Activated CD4-positive, CD25-positive, alpha-beta regulatory T cell treated with anti-CD3 and anti-CD28 coated beads, Interleukin-2, amount 50 U/mL, for 72 hours (primary cell): Measurements from ENCODE around the gene ANXA8.

ENCODE experiments used
- DNase-seq: peaks from one replicate; pipeline ENCODE4 v3.0.0; 2021

The ANXA8 gene

DNA sequence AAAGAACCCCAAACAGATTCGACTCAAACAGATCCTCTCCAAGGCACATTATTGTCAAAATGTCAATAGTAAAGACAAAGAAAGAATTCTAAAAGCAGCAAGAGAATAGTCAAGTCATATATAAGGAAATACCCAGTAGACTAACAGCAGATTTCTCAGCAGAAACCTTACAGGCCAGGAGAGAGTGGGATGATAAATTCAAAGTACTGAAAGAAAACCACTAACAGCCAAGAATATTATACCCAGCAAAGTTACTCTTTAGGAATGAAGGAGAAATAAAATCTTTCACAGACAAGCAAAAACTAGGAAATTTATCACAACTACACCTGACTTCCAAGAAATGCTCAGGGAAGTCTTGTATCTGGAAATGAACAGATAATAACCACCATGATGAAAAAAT is 38.2 kb downstream of the ANXA8 start:
- no peak for DNase-seq

- DNase-seq = no peak
These were observed 39.9 kb downstream of the ANXA8 start for GRCh38 chr10:47444047-47444446.

DNA sequence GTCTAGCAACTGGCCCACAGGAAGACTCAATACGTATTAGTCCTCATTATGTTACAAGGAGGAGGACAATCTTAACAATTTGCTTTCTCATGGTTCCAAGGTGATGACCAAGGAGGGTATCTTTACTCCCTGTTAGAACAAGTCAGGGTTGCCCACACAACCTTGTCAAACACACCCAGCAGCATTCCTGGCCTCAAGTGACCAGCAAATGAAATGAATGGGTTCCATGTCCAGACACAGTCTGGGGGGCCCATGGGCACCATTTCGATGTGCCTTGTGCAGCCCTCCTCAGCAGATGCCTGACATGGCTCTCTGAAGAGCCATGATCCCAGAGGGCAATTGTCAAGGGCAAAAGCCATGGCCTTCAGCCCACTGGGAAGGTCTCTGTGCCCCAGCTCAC is 40.8 kb downstream of the ANXA8 start:
- no peak for DNase-seq

DNA sequence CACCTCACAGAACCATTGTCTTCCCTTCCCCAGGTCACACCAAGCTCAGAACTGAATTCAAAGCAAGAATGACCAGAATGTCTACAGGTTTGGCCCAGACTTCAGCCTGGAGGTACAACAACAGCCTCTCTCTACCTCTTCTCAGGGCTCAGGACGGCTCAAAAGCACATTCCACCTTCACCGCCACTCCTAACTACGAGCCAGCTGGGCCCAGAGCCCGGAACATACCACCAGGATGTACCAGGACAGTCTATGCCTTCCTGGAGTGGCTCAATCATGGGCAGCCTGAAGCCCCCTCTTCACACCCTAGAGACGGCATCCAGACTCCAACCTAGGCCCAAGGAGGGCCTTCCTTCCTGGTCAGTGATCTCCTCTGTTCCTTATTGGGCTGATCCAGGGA is 41.6 kb downstream of the ANXA8 start:
- no peak for DNase-seq

- DNase-seq = no peak
These were observed 42.0 kb downstream of the ANXA8 start for GRCh38 chr10:47441938-47442337.

DNA sequence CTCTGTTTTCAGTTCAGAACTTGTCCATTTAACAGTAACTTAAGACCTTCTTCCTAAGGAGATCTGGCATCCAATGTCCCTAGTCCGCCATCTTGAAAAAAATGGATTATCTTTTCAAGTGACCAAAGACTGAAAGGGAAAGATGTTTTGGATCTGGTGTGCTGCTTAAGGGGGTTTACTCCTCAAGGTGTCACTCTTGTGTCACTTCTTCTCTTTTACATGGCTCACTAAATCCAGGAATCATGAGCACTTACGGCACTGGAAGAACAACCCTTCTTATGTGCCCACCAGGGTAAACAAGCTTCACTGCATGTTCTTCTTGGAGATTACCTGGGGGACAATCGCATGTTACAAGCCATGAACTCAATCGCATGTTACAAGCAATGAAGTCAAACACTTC is 43.7 kb downstream of the ANXA8 start:
- DNase-seq = no peak

DNA sequence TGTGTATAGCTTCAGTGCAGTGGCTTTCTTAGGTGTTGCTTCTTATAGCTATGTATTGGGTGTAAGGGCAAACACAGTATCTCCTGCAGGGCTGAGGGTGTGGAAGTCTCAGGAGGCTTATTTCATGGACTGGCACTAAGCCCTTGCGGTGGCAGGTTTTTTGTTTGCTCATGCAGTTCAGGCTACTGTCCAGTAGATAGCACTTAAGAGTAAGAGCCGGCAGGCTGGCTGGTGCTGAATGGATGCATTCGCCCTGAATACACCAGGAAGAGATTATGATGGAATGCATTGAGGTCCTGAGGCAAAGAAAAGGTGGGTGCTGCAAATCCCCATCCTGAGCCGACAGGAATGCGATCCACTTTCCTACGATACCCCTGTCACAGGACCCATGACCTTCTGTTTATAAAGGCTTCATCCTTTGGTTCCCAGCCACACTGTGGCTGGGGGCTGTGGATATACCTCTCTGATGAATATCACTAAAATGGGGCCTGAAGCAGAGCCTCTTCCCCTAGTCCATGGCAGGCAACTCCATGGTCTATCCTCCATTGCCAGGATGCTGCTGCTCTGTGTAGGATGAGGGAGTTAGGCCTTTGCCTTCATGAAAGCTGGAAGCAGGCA is 44.9 kb downstream of the ANXA8 start:
- no peak for DNase-seq

- no peak for DNase-seq
These were observed 48.8 kb downstream of the ANXA8 start for GRCh38 chr10:47435081-47435480.

DNA sequence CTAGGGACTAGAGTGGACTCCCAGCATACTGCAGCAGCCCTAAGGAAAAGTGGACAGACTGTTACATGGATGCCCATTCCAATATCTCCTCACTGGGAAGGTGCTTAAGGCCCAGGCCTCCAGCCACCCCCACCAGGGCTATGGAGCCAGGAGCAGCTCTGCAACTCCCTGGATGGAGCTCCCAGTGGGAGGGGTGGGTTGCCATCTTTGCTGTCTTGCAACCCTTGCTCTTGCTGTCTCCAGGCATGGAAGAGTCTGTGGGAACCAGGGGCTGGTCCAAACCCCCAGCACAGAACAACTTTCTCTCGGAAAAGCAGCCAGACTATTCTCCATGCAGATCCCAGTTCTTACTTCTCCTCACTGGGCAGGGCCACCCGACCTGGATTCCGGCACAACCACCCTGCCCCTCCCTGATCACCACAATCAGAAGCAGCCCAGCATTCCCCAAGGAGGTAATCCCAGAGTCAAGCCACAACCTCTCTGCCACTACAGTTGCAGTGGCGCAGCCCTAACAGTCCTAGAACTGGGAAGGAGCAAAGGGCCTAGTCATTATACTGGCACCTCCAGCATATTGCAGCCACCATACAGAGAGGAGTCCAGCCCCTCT is 58.0 kb downstream of the ANXA8 start:
- DNase-seq = no peak

DNA sequence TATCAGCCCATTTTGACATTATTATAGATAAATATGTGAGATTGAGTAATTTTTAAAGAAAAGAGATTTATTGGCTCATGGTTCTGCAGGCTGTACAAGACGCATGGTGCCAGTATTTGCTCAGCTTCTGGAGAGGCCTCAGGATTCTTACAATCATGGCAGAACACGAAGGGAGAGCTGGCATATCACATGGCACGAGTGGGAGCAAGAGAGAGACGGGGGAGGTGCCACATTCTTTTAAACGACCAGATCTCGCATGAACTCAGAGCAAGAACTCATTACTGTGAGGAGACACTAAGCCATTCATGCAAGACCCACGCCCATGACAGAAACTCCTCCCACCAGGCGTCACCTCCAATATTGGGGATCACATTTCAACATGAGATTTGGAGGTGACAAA is 59.7 kb downstream of the ANXA8 start:
- DNase-seq = no peak

DNA sequence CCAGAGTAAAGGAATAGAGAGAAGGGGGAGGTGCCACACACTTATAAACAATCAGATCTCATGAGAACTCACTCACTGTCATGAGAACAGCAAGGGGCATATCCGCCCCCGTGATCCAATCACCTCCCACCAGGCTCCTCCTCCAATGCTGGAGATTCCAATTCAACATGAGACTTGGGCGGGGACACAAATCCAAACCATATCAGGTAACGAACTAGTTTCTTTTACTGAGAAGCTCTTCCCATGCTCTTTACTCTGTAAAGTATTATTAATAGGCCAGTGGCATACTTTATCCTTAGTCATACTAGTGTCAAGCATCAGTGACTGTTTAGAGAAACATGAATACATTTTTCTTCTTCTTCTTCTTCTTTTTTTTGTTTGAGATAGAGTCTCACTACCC is 60.4 kb downstream of the ANXA8 start:
- no peak for DNase-seq

DNA sequence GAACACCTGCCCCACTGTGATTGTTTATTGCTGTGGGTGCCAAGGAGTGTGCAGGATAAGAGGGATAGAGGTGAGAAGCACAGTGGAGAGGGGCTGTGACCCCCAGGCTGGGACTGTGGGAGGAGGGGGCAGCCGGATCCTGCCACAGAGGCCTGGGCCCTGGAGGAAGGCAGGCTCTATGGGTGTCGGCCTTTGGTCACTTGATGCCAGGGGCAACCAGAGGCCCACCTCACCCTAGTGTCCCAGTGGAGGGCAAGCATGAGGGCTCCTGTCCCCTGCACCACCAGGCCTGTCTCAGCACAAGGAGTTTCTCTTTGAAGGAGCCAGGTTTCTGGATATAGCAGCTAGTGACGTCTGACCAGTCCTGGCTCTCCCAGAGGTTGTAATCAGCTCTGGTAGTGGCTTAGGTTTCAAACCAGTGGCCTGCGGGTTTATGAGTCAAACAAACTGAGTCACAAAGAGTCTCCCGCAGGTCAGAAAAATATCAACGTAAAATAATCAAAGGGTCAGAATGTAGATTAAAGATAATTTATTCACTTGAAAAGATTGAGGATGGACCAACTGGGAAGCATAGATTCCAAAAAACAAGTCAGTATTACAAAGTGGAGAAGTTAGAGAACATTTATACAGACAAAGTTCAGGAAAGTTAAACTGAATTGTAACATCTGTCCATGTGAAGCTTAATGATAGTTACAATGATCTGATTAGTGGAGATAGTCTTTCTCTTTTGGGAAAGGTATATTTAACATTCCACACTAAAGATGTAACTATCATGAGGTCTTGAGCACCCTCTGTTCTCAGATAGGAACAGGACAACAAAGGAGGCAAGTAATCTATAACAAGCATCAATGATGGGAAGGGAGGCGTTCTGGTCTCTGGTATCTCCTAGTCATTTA is 62.6 kb downstream of the ANXA8 start:
- no peak for DNase-seq

GRCh38 chr10:47420305-47421056 is 63.4 kb downstream of the ANXA8 start:
- no peak for DNase-seq

- no peak for DNase-seq
These were observed 64.5 kb downstream of the ANXA8 start for GRCh38 chr10:47419421-47419820.

DNA sequence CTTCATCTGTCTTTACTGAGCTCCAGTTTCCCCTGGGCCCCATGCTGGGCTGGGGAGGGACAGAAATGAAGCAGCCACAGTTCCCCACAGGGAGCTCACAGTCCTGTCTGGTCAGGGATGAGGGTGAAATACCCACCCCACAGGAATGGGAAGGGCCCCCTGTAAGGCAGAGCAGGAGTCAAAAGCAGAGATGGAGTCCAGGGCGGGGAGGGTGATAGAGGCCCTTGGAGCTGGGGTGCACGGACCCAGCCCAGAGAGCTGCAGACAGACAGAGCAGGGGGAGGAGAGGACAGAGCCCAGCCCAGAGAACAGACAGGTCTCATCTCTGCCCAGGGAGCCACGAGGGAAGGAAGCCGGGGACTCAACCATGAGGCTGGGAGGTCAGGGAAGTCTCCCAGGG is 64.9 kb downstream of the ANXA8 start:
- no peak for DNase-seq

- DNase-seq = no peak
These were observed 65.6 kb downstream of the ANXA8 start for GRCh38 chr10:47418321-47418720.
